ENCODE measurements around the gene GALR2.
A peak's percentile ranks its signal among the peaks of the same experiment; 100 is the strongest.

Gene GALR2

DNA sequence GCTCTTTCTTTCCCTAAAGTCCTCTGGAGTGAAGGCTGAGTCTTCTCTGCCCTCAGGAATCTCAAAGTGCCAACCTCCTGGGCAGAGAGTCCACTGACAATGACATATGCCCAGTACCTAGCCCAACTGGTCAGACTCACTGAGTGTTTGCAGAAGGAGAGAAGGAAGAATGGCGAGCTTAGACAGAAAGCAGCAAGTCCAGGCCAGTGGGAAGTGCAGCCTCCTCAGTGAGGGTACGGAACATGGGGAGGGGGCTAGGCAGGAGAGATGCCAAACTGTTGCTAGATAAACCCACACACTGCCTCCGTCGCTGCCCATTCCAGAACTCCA lies 28.3 kb downstream of the GALR2 start:
- DNase-seq = no peak

DNA sequence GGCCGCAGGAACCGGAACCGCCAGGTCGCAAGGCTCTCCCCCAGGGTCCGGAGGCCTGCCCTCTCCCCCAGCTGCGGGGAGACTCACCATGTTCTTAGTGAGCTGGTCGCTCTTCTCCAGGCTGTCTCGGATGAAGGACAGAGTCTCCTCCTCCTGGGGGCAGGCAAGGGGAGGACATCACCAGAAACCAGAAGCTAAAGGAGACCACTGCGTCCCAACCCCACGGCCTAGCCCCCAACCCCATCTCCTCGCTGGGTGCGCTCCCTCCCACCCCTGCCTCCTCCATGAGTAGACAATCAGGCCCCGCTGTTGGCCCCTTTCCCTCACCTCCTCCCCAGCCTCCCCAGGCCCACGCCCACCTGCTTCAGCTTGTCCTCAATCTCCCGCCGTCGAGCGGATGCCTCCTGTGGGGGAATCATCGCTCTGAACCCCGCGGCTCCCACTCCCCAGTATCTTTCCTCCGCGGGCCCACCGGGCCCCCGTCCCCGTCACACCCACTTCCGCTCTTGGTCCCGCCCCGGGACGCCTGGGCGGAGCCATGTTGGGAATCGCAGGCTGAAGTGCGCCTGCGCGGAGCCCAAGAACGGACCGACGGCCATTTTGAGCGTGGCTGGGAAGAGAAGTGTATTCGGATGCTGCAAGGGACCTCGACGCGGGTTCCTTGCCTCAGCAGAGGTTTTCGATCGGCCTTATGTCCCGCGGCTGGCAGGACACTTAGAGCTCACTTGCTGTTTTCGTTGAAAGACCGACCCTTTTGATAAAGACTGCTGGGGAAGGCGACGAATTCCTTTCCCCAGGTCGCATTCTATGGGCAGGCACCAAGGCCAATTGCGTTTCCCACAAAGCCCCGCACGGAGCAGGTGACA lies 28.9 kb downstream of the GALR2 start, which contains the start of gene EXOC7:
Gene EXOC7 (minus strand): TSS at position 514 of the 866 bp plus-strand sequence. CDS start 95 bp downstream, at position 419.
- DNase-seq = peak; percentile 78

DNA sequence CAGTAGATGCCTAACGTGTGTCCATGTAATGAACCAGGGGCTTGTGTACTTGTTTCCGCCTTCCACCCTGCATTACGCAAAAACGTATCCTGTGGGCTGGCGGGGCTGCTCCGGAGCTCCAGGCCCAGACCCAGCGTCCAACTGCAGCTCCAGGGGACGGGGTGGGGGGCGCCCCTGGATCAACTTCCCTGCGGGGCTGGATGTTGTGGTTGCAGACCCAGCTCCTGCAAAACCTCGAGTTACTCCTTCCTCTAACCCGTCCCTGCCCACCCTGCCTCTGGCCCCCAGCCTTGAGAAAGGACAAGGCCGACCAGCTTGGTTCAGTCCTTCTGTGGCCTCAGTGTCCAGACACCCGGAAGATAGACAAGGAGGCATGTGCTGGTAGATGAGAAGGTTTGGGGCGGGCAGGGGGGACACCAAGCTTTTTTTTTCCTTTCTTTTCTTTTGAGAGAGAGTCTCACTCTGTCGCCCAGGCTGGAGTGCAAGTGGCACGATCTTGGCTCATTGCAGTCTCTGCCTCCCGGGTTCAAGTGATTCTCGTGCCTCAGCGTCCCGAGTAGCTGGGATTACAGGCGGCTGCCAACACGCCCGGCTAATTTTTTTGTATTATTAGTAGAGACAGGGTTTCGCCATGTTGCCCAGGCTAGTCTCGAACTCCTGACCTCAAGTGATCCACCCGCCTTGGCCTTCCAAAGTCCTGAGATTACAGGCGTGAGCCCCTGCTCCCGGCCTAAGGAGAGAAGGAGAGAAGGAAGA lies 29.7 kb downstream of the GALR2 start:
- no peak for DNase-seq

DNA sequence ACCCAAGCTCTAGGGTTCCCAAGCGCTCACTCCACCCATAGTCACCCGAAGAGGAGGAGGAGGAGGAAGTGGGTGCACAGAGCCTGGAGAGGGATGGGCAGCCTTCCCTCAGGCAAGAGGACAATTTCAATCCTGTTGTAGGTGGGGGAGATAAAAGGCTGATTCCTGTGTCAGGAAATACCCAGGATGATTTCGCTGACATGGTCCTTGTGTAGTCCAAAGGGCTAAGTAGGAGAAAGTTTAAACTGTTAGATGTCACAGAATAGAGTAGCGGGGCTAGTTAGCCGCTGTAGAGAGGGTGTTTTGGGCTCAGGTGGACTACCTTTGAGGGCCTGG lies 30.3 kb downstream of the GALR2 start:
- no peak for DNase-seq

DNA sequence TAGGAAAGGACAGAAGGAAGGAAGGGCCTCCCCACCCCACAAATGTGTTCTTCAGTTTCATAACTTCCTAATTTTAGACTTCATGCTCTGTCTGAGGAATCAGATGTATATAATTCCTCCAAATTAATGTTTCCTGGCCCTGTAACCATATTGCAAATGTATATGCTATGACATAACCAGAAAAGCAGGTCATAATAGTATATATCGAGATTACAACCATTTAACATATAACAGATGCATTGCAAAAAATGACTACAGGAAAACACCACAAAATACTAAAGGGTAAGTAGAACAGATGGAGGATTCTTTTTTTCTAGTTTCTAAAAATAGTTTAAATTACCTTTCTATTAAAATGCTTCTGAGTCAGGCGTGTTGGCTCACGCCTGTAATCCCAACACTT lies 32.1 kb downstream of the GALR2 start:
- no peak for DNase-seq

DNA sequence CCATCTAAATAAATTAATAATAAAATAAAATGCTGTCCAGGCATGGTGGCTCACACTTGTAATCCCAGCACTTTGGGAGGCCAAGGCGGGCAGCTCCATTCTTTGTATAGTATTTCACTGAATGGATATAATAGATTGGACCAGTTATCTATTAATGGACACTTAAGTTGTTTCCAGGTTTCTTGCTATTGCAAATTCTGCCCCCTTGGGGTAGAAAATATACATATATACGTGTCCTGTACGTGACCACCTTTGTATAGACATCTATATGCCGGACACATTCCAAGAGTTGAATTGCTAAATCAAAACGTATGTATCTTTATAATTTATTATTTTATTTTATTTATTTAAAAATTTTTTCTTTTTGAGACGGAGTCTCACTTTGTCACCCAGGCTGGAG lies 32.9 kb downstream of the GALR2 start:
- no peak for DNase-seq

DNA sequence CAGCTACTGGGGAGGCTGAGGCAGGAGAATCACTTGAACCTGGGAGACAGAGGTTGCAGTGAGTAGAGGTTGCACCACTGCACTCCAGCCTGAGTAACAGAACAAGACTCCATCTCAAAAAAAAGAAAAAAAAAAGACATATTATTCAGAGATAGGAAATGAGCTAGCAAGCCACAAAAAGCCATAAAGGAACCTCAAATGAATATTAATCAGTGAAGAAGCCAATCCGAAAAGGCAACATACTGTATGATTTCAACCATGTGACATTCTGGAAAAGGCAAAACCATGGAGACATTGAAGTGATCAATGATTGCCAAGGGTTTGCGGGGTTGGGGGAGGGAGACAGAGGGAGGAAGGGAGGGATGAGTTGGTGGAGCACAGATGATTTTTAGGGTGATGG lies 37.4 kb downstream of the GALR2 start:
- DNase-seq = no peak

DNA sequence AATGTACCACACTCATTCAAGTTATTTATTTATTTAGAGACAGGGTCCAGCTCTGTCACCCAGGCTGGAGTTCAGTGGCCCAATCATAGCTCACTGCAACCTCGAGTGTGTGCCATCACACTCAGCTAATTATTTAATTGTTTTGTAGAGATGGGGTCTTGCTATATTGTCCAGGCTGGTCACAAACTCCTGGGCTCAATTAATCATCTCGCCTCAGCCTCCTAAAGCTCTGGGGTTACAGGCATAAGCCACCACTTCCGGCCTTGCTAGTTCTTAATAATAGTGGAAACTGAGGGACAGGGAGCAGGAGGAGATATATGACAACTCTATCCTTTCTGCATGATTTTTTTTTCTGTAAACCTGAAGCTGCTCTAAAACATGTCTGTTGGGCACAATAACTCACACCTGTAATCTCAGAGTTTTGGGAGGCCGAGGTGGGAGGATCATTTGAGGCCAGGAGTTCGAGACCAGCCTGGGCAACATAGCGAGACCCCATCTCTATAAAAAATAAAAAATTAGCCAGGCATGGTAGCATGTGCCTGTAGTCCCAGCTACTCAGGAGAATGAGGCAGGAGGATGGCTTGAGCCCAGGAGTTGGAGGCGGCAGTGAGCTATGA lies 40.7 kb downstream of the GALR2 start:
- no peak for DNase-seq

DNA sequence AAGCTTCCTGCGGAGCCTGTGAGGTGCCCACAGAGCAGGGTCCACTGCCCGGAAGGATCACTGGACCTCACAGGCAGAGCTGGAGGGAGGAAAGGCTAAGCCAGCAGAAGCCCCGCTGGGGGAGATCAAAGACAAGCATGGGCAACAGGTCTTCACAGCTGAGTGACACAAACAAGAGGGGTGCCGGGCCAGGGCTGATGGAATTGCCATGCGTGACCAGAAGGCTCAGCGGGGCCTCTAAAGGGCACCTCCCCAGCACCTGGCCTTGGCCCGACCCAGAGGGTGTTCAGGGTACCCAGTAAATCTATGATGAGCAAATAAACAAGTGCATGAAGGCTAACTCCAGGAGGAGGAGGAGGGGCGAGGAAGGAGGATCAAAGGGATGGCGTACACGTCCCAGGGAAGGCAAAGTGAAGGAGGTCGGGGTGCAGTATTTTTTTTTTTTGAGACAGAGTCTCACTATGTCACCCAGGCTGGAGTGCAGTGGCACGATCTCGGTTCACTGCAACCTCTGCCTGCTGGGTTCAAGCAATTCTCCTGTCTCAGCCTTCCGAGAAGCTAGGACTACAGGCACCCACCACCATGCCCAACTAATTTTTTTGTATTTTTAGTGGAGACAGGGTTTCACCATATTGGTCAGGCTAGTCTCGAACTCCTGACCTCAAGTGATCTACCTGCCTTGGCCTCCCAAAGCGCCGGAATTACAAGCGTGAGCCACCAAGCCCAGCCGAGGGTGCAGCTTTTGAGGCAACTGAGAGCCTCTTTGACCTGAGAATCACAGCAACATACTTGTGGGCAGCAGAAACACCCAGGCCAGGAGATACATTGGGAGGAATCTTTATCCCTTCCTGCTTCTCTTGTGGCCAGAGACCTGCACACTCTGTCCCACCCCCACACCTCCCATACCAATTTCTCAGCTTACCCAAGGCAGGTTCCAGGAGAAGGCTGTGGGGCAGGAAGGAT lies 45.1 kb downstream of the GALR2 start:
- no peak for DNase-seq

DNA sequence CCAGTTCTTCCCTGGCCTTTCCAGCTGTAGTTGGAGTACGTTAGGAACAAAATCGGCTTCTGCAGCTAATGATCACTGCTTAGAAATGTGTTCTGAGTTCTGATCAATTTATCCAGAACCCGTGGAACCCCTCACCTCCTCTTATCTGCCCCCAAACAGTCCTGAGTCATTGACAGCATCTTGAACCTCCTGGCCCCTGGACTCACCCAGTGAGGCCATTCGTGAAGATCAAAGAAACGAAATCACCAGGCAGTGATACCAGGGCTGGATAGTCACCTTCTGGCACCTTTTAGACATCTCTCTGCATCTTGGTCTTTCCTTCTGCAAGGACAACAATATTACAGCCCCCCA lies 46.1 kb downstream of the GALR2 start:
- no peak for DNase-seq

DNA sequence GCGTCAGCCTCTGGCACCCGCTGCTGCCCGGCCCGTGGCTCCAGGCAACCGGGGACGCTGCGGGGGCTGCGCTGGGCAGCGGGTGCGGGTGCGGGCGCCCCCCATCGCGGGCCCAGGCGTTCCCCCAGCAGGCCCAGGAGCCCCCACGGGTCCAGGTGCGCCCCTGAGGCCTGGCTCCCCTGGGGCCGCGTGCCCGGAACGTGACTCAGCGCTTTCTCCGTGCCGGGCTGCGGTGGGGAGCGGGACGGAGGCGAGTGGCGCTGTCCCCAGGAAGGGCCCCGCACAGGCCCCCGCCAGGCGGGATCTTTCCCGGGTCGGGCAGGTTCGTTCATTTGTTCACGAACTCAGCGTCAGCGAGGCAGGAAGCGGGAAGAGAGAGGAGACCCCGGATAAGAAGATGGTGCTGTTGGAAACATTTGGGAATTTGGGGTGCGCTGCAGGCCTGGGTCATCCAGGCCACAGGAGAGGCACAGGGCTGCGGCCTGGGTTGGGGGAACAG lies 47.4 kb downstream of the GALR2 start:
- no peak for DNase-seq

DNA sequence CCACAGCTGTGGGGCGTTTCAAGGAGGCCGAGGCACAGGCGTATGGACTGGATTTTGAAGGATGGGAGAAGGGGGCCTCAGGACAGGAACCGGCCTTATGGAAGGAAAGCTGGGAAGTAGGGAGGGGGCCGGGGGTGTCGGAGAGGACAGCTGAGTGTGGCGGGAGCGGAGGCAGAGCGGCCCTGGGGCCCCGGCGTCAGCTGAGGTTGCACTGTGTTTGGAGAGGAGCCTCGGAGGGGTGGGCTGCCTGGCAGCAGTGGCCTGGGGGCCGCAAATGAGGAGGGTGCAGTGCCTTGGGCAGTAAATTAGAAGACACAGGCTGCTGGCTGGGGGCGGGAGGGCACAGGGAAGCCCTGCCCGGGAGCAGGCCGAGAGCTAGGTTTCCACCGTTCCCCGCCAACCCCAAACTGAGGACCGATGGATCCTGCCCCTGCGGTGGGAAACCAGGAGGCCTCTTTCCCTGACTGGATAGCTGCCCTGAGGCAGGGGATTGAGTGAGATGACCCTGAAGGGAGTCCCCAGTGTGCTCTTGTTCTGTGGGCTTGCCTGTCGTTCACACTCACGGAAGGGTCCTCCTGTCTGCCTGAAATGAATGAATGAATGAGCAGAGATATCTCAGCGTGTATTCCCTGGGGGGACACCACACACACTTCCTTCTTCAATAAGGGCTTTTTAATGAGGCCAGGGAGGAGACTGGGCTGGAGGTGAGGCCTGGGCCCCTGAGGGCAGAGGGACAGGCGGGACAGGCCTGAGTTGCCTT lies 48.0 kb downstream of the GALR2 start:
- no peak for DNase-seq

DNA sequence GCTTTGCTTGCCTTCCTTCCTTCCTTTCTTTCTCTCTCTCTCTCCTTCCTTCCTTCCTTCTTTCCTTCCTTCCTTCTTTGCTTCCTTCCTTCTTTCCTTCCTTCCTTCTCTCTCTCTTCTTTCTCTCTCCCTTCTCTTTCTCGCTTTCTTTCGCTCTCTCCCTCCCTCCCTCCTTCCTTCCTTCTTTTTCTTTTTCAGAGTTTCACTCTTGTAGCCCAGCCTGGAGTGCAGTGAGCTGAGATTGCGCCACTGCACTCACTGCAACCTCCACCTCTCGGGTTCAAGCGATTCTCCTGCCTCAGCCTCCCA lies 48.6 kb downstream of the GALR2 start:
- DNase-seq = no peak

DNA sequence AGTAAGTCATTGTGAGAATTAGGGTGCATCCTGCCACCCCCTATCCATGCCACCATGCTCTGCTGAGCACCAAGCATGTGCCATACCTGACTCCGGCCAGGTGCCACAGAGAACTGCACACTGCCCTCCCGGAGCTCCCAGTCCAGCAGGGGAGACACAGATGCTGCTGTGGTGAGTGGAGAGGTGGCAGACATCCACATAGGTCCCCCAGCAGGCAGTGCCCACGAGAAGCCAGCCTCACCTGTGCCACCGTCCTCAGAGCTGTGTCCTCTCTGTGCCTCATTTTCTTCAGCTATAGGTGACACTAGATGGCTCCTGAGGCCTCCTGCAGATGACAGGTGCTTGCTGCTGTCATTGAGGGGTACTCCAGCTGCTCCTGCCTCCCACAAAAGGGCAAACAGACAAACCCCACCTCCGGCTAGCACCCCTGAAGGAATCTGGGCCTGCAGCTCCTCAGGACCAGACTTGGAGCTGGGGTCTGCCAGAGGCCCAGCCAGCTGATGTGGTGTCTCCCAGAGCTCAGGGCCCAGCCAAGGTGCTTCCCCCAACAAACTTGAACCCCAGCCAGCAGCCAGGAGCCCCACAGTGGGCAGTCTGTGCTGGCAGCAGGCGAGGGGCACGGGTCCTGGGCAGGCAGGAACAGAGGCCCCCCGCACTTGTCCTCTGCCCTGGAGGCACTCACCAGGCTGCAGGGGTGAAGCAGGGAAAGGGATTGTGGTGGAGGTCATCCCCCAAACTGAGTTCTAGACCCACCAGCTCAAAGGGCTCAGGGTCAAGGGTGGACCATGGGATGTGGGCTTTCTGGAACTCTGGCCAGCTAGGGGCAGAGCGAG lies 49.4 kb downstream of the GALR2 start:
- DNase-seq = no peak

DNA sequence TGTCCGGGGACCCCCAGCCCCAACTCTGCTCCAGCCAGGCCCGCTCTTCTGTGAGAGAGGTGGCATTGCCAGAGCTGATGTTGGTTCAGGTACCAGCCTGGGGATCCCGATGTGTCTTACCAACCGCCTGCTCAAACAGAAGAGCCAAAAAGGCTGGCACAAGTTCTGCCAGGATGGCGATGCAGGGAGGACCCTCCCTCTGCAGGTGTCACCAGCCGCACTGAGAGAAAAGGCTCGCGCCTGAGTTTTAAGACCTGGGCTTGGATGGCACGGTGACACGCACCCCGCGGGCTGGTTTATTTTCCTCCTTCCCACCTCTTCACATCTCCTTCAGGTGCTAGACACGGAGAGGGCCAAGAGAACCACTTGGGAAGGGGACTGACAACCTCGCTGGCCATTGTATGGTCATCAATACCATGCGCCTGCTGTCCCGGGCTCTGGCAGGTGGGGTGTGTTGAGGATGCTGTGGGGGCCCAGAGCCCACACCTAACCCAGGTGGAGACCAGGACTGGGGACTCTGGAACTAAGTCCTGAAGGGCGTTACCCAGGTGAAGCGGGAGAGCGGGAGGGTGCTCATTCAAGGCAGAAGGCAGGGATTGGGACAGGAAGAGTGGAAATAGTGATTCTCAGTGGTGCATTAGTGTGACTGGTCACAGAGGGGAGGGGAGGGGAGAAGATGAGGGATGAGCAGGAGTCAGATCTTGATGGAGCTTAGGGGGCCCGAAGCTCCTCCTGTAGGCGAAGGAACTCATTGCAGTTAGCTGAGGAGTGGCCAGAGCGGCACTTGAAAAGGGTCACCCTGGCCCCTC lies 50.2 kb downstream of the GALR2 start:
- no peak for DNase-seq

DNA sequence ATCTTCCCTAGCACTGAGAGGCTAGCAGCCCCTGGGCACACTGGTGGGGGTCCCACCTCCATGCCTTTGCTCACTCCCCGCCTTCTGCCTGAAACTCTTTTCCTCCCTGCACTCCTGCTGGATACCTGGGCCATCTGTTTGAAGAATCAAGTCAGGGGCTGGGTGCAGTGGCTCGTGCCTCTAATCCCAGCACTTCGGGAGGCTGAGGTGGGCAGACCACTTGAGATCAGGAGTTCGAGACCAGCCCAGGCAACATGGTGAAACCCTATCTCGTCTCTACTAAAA lies 50.8 kb downstream of the GALR2 start:
- DNase-seq = no peak

DNA sequence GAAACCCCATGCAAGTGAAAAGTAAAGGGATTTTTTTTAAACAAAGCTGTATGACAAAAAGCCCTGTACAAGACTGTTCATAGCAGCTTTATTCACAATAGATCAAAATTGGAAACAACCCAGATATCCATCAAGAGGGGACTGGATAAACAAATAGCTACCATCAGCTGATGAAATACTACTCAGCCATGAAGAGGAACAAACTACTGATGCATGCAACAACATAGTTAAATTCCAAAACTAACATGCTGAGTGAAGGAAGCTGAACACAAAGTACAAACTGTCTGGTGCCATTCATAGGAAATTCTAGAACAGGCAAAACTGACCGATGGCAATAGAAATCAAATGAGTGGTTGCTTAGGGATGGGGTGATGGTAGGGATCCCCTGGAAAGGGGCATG lies 51.3 kb downstream of the GALR2 start:
- no peak for DNase-seq

Data from NK-92 treated with Interleukin-12 subunit alpha and Interleukin-12 subunit beta, amount 100 ng/mL, for 24 hours (cell line).